ENCODE results near the gene CRK.
"Not testable (repeated sequence)": the region's sequence is repeated elsewhere in the genome, so short reads cannot be mapped to it uniquely, and the experiment has no call there.

Gene CRK

GRCh38 chr17:1462164-1463112 is 6.4 kb upstream of the CRK start:
- DNase-seq (ENCODE audit: extremely low read depth, low read depth), result no peak
- no peak for TF ChIP-seq CTCF (IDR thresholded peaks at IDR 0.05; ENCODE audit: low read depth, low read length)

GRCh38 chr17:1461198-1461944 is 5.3 kb upstream of the CRK start:
- no peak for DNase-seq (ENCODE audit: extremely low read depth, low read depth)
- no peak for TF ChIP-seq CTCF (IDR thresholded peaks at IDR 0.05; ENCODE audit: low read depth, low read length)

GRCh38 chr17:1460233-1460632 is 4.2 kb upstream of the CRK start:
- no peak for DNase-seq (ENCODE audit: extremely low read depth, low read depth)
- no peak for TF ChIP-seq CTCF (IDR thresholded peaks at IDR 0.05; ENCODE audit: low read depth, low read length)

- peak; percentile 66 for TF ChIP-seq CTCF (IDR thresholded peaks at IDR 0.05; ENCODE audit: low read depth, low read length)
- peak; percentile 30 for DNase-seq (ENCODE audit: extremely low read depth, low read depth)
Measured at GRCh38 chr17:1455291-1455796, 688 bp downstream of the CRK start.

- TF ChIP-seq CTCF (IDR thresholded peaks at IDR 0.05; ENCODE audit: low read depth, low read length), result no peak
- DNase-seq (ENCODE audit: extremely low read depth, low read depth), result no peak
Measured at GRCh38 chr17:1454541-1454940, 1.5 kb downstream of the CRK start.

GRCh38 chr17:1453694-1454093 is 2.3 kb downstream of the CRK start:
- not testable (repeated sequence) for DNase-seq (ENCODE audit: extremely low read depth, low read depth)

- no peak for DNase-seq (ENCODE audit: extremely low read depth, low read depth)
- no peak for TF ChIP-seq CTCF (IDR thresholded peaks at IDR 0.05; ENCODE audit: low read depth, low read length)
Measured at GRCh38 chr17:1452836-1453235, 3.2 kb downstream of the CRK start.

GRCh38 chr17:1450261-1450660 is 5.8 kb downstream of the CRK start:
- not testable (repeated sequence) for DNase-seq (ENCODE audit: extremely low read depth, low read depth)

Data from AG09319 (cell line).